Tibial artery (tissue), 4 donors: ENCODE data around the gene TOX2.
A peak's percentile ranks its signal among the peaks of the same experiment; 100 is the strongest.

ENCODE experiments used
- DNase-seq, 2 donors: peaks; one replicate each; pipeline ENCODE4 v3.0.0-alpha.2; 2019
- H3K27ac ChIP-seq, 2 donors: fragments of 200-600 bp; sonication (generic) in 1 of 2; 1 replicate in 1 of 2; 2 replicates in 1 of 2; pipeline ENCODE4 v1.5.1; 2018 to 2019; ENCODE audit warnings: mild to moderate bottlenecking in 1 of 2
- H3K27me3 ChIP-seq, 2 donors: fragments of 200-600 bp; sonication (generic) in 1 of 2; one replicate each; pipeline versions ENCODE4 v1.5.1 to v1.6.0; 2016 to 2019
- H3K36me3 ChIP-seq, 3 donors: fragments of 200-600 bp; sonication (generic) in 2 of 3; one replicate each; pipeline ENCODE4 v1.5.1; 2016 to 2019; ENCODE audit warnings: mild to moderate bottlenecking in 2 of 3
- H3K4me1 ChIP-seq, 4 donors: fragments of 200-600 bp; sonication (generic) in 2 of 4; 1 replicate in 3 of 4; 2 replicates in 1 of 4; pipeline ENCODE4 v1.5.1; 2016 to 2019
- H3K4me3 ChIP-seq, 2 donors: fragments of 200-600 bp; sonication (generic) in 1 of 2; 1 replicate in 1 of 2; 2 replicates in 1 of 2; pipeline ENCODE4 v1.5.1; 2018 to 2019; ENCODE audit warnings: mild to moderate bottlenecking in 2 of 2
- H3K9me3 ChIP-seq, 3 donors: fragments of 200-600 bp; sonication (generic) in 1 of 3; one replicate each; pipeline ENCODE4 v1.5.1; 2016 to 2019
- intact Hi-C: fragments of 100-400 bp; cut with DNase I; formaldehyde crosslinking; loops from one replicate; pipeline ENCODE4 v1.15.0; 2023; ENCODE audit warnings: low total_unique reads
- TF ChIP-seq, protein P1 (sequence below), 2 experiments: fragments of 200-600 bp in 1 of 2; fragments of 450-650 bp in 1 of 2; IDR thresholded peaks; one replicate each; pipeline ENCODE4 v1.5.1; 2017 to 2019; ENCODE audit warnings: antibody characterized with exemption in 2 of 2, mild to moderate bottlenecking in 1 of 2, moderate library complexity in 1 of 2

Gene TOX2

DNA sequence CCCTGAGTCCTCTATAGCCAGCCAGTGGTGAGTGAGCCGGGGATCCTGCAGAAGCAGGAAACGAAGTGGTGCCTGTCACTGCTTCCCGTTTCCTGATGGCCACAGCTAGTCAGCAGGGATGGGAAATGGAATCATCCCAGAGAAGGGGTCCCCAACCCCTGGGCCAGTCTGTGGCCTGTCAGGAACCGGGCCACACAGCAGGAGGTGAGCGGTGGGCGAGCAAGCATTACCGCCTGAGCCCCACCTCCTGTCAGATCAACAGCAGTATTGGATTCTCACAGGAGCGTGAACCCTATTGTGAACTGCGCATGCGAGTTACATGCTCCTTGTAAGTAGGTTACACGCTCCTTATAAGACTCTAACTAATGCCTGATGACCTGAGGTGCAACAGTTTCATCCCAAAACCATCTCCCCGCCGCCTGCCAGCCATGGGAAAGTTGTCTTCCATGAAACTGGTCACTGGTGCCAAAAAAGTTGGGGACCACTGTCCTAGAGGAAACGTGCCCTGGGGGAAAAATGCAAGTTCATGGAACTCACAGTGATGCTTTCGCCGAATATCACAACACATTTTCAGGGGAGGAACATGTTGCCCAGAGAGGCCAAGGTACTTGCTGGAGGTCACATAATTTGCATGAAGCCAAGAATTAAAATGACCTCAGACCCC lies 158.5 kb downstream of the TOX2 start:
- TF ChIP-seq, protein P1, sequence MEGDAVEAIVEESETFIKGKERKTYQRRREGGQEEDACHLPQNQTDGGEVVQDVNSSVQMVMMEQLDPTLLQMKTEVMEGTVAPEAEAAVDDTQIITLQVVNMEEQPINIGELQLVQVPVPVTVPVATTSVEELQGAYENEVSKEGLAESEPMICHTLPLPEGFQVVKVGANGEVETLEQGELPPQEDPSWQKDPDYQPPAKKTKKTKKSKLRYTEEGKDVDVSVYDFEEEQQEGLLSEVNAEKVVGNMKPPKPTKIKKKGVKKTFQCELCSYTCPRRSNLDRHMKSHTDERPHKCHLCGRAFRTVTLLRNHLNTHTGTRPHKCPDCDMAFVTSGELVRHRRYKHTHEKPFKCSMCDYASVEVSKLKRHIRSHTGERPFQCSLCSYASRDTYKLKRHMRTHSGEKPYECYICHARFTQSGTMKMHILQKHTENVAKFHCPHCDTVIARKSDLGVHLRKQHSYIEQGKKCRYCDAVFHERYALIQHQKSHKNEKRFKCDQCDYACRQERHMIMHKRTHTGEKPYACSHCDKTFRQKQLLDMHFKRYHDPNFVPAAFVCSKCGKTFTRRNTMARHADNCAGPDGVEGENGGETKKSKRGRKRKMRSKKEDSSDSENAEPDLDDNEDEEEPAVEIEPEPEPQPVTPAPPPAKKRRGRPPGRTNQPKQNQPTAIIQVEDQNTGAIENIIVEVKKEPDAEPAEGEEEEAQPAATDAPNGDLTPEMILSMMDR (IDR thresholded peaks at IDR 0.05), result no peak
- Histone ChIP-seq H3K9me3 (no peaks in the 10 kb centered on the region), H3K4me3 (no peak overlapping the region), H3K27me3 (peaks cover 0 to 16% of the 10 kb centered on the region in 2 donors), H3K4me1 (peaks cover 0 to 7% (median 0%) of the 10 kb centered on the region in 4 donors), H3K27ac (no peak overlapping the region), H3K36me3 (no peaks in the 10 kb centered on the region)
- intact Hi-C loops, result loop anchor here (10.0 kb wide), 1 partner anchor 88 kb away; no protein-coding TSS in a partner anchor
- peak; percentile 12 to 34 for DNase-seq

DNA sequence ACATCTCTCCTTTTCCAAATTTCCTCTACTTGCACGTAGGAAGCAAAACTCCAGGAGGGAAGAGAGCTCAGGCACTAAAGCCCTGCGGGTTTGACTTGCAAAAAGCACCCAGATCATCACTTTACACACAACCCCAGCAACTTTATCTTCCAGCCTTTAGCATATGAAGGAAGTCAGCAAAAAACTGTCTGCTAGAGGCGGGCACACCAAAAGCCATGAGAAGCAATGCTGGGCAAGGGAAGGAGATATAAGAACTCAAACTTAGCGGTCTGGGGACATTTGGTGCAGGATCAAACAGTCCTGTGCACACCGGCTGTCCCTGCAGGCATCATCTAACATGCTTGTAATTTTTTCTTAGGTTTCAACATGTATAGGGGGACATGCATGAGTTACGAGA lies 159.0 kb downstream of the TOX2 start:
- H3K9me3 ChIP-seq, result no peaks in the 10 kb centered on the region
- H3K4me3 ChIP-seq, result no peak overlapping the region
- peak in 1 of 2 donors; percentile 10 for DNase-seq
- no peak overlapping the region for H3K27ac ChIP-seq
- peaks cover 0 to 11% of the 10 kb centered on the region in 2 donors for H3K27me3 ChIP-seq
- no peaks in the 10 kb centered on the region for H3K36me3 ChIP-seq
- TF ChIP-seq, protein P1 (IDR thresholded peaks at IDR 0.05), result no peak
- intact Hi-C loops, result loop anchor here (10.0 kb wide), 1 partner anchor 89 kb away; no protein-coding TSS in a partner anchor
- H3K4me1 ChIP-seq, result peaks cover 0 to 7% (median 0%) of the 10 kb centered on the region in 4 donors

DNA sequence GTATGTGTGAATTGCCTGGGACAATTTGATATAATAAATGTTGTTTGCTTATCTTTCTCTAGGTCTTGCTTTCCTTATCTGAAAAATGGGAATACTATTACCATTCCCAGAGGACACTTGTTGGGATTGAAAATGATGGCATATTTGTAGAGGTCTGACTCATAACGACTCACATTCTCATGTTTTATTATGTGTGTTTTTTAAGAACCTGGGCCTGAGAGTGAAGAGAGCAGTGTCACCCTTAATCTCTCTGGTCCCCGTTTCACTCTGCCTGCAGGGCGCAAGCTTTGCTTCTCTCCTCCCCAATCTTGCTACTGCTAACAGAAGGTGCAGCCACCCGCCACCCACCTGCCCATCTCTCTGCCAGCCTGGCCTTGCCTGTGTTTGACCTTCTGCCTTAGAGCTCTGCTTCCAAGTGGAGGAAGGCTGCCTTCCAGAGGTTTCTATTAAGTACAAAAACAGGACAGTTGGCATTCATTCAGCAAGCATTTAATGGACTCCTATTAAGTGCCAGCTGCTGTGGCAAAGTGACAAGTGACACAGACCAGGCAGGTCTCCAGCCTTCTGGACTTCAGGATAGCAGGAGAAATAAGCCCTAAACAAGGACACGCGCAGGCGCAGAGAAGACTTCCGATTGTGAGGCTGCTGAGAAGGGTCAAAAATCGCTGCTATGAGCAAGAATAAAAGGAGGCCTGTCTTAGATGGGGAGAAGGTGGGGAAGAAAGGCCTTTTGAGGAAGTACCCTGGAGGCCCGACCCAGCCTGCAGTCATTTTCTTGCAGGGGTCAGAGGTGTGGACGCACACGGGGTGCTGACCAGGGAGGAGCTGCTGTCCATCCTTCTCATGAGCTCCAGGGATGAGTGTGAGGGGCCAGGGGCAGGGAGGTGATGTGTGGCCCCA lies 159.8 kb downstream of the TOX2 start:
- peak; percentile 3 to 54 for DNase-seq
- peaks cover 0 to 11% of the 10 kb centered on the region in 2 donors for H3K27me3 ChIP-seq
- no peak overlapping the region for H3K27ac ChIP-seq
- intact Hi-C loops, result loop anchor here (10.0 kb wide), 1 partner anchor 90 kb away; no protein-coding TSS in a partner anchor
- TF ChIP-seq, protein P1 (IDR thresholded peaks at IDR 0.05), result no peak
- H3K4me1 ChIP-seq, result peaks cover 0 to 7% (median 0%) of the 10 kb centered on the region in 4 donors
- no peaks in the 10 kb centered on the region for H3K36me3 ChIP-seq
- no peak overlapping the region for H3K4me3 ChIP-seq
- H3K9me3 ChIP-seq, result no peaks in the 10 kb centered on the region

DNA sequence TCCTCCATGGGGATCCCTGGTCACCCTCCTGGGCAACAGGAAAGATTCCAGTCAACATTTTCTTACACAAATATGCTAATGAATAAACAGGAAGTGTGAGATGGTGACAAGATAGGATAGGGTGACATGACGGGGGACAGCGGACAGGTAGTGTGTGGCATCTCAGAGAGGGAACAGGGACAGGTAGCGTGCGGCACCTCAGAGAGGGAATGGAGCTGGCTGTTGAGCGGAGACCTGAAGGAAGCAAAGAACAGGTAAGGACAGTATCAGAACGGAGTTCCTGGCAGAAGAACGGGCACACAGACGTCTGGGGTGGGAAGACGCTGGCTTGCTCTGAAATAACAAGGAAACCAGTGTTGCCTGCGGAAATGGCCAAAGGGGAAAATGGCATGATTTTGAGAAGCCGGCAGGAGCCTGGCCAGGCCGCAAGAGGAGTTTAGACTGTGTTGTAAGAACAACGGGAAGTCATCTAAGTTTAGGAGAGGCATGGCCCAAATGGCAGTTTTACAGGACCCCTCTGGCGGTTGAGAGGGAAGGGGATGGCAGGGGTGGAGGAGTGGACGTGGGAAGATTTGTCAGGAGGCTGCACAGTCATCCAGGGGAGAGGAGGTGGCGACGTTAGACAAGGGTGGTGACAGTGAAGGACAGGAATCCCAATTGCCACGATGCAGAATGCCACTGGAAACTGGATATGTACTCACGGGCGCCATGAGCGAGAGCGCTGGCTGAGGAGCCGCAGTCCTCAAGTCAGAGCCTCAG lies 160.7 kb downstream of the TOX2 start:
- no peak overlapping the region for H3K4me3 ChIP-seq
- H3K9me3 ChIP-seq, result no peaks in the 10 kb centered on the region
- no peaks in the 10 kb centered on the region for H3K36me3 ChIP-seq
- peaks cover 0 to 11% of the 10 kb centered on the region in 2 donors for H3K27me3 ChIP-seq
- TF ChIP-seq, protein P1 (IDR thresholded peaks at IDR 0.05), result no peak
- DNase-seq, result peak in 1 of 2 donors; percentile 12
- H3K27ac ChIP-seq, result no peak overlapping the region
- intact Hi-C loops, result loop anchor here (10.0 kb wide), 1 partner anchor 91 kb away; no protein-coding TSS in a partner anchor
- peaks cover 0 to 8% (median 0%) of the 10 kb centered on the region in 4 donors for H3K4me1 ChIP-seq

DNA sequence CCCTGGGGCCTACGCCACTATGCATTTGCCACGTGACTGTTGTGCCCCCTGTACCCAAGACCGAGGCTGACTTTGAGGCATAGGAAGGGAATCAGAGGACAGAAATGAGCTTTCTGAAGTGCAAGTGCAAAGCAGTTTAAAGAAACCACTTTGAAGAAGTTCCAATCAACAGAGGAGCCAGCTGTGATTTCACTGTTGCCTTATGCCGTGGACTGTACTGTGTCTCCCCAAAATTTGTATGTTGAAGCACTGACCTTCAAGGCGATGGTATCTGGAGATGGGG lies 161.2 kb downstream of the TOX2 start:
- Histone ChIP-seq H3K4me3 (no peak overlapping the region), H3K27ac (no peak overlapping the region), H3K36me3 (no peaks in the 10 kb centered on the region), H3K4me1 (peaks cover 0 to 11% (median 0%) of the 10 kb centered on the region in 4 donors), H3K27me3 (peaks cover 0 to 5% of the 10 kb centered on the region in 2 donors), H3K9me3 (no peaks in the 10 kb centered on the region)
- TF ChIP-seq, protein P1 (IDR thresholded peaks at IDR 0.05), result no peak
- intact Hi-C loops, result loop anchor here (10.0 kb wide), 1 partner anchor 91 kb away; no protein-coding TSS in a partner anchor
- no peak for DNase-seq
